ENCODE measurements around the gene SMG6. TPM values are rescaled to one million over a fixed set of nuclear protein-coding genes. Genes with fewer than 3 reads are reported as not detected.

The SMG6 gene
- total and polyA plus RNA-seq, 2 of the 4 experiments (the other 2 are of a cell fraction), result 16.3 to 30.3 TPM

- H3K9me1 ChIP-seq (ENCODE audit: insufficient read depth, low read length), result peaks cover 45% of the 10 kb centered on the region
- H2BK120ac ChIP-seq (ENCODE audit: low read depth, low read length), result peak overlapping the region; percentile 93
- H4K20me1 ChIP-seq (ENCODE audit: insufficient read depth, low read length), result no peaks in the 10 kb centered on the region; the same call in 1 of the 2 replicates
- ATAC-seq (ENCODE audit: low read depth), result peak; percentile 19
- H4K5ac ChIP-seq (ENCODE audit: low read depth, low read length), result peak overlapping the region; percentile 92
- peak overlapping the region; percentile 70 for H3K4me2 ChIP-seq (ENCODE audit: low read depth, low read length)
- H3K56ac ChIP-seq (ENCODE audit: extremely low read depth, insufficient read depth, low read length), result peak overlapping the region; percentile 81
- POLR2A ChIA-PET (ENCODE audit: unreplicated experiment), result no interaction called here
- peak overlapping the region; percentile 47 for H3K9ac ChIP-seq (ENCODE audit: low read depth, low read length)
- peak overlapping the region; percentile 90 for H2BK5ac ChIP-seq (ENCODE audit: low read depth, low read length, poor library complexity, severe bottlenecking)
- peak; percentile 73 for DNase-seq
- H2AK9ac ChIP-seq (replicated peaks; ENCODE audit: low read depth, low read length, poor library complexity), result peak overlapping the region; percentile 92
- peak overlapping the region; percentile 46 for H3K27ac ChIP-seq (ENCODE audit: insufficient read depth, low read length)
- no TSS peak for BruUV-seq (replicated peaks)
- H3K4ac ChIP-seq (ENCODE audit: low read depth, low read length), result peak overlapping the region; percentile 98
- H3K4me3 ChIP-seq (ENCODE audit: insufficient read depth, low read depth, low read length), result peak overlapping the region; percentile 26; the same call in 1 of the 2 replicates
- intact Hi-C loops (cut with micrococcal nuclease) (no loop called here), dilution Hi-C loops (cut with HindIII; ENCODE audit: low sequenced_read_pairs, unreplicated experiment) (no loop called here), in situ Hi-C loops (cut with MboI; ENCODE audit: low sequenced_read_pairs) (no loop called here)
- peaks cover 10 to 83% of the 10 kb centered on the region in 2 experiments; a peak in 3 of 4 replicates for H3K79me1 ChIP-seq (ENCODE audit: low read depth in 1 of 2, low read length in 2 of 2)
- peak overlapping the region; percentile 80 for H3K23ac ChIP-seq (ENCODE audit: low read depth, low read length)
- H2AK5ac ChIP-seq (ENCODE audit: low read depth, low read length), result peak overlapping the region; percentile 92
- WGBS, 2 experiments (ENCODE audit: extremely low coverage in 2 of 2, insufficient read length in 1 of 2), result 10% methylated on average over 2 of the region's 8 CpGs; no CpG with 5 or more reads in 1 of the 2 experiments
- peak overlapping the region; percentile 79 for H2AFZ ChIP-seq (replicated peaks; ENCODE audit: low read length, poor library complexity)
- peak overlapping the region; percentile 95 for H3K14ac ChIP-seq (replicated peaks; ENCODE audit: low read depth, low read length)
- peaks cover 3% of the 10 kb centered on the region; the same call in 1 of the 2 replicates for H3K36me3 ChIP-seq (ENCODE audit: control insufficient read depth, insufficient read depth, low read length)
- peak overlapping the region; percentile 81 for H2BK20ac ChIP-seq (ENCODE audit: low read depth, low read length)
- peak overlapping the region; percentile 51 for H3K18ac ChIP-seq (ENCODE audit: low read depth, low read length)
- peak overlapping the region; percentile 83 for H4K91ac ChIP-seq (ENCODE audit: insufficient read depth, low read depth, low read length)
- H2BK15ac ChIP-seq (ENCODE audit: low read depth, low read length), result peak overlapping the region; percentile 69; the same call in 2 of the 3 replicates
- H3K27me3 ChIP-seq (ENCODE audit: control insufficient read depth, insufficient read depth, low read length), result no peaks in the 10 kb centered on the region
- peak overlapping the region; percentile 84 to 95 for H4K8ac ChIP-seq (ENCODE audit: low read depth in 2 of 2, low read length in 2 of 2)
- H3K4me1 ChIP-seq (ENCODE audit: control insufficient read depth, insufficient read depth, low read length), result peaks cover 32% of the 10 kb centered on the region
- TF ChIP-seq NFE2L2 (IDR thresholded peaks at IDR 0.05; ENCODE audit: low read depth, low read length), result no peak
- TF ChIP-seq POLR2A (IDR thresholded peaks at IDR 0.05; ENCODE audit: low read depth, low read length), result peak; percentile 44
- CTCF ChIA-PET, result no interaction called here
- no peaks in the 10 kb centered on the region for H3K9me3 ChIP-seq (ENCODE audit: control insufficient read depth, insufficient read depth, low read length)
These were observed 214.6 kb downstream of the SMG6 start for GRCh38 chr17:2089021-2089422.
